ENCODE results near the gene IL1RAPL2.

IL1RAPL2 gene

DNA sequence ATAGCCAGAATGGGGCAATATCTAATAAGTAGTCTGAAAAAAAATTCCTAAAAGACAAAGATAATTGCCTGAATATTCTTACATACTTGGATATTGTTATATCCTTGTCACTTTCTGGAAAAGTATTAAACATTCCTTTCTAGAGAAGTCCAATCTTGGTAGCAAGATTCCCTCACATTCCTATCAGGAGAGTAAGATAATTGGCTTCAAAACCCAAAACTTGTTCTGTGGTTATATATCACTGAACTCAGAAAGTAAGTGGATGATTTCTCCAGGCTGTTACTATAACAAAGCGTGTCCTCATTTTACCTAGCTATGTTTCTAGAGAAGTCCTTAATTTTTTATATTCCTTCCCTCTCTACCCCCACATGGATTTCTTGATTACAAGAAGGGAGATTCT is 700.5 kb downstream of the IL1RAPL2 start:
- no peak for DNase-seq (ENCODE audit: low read depth, low spot score)

DNA sequence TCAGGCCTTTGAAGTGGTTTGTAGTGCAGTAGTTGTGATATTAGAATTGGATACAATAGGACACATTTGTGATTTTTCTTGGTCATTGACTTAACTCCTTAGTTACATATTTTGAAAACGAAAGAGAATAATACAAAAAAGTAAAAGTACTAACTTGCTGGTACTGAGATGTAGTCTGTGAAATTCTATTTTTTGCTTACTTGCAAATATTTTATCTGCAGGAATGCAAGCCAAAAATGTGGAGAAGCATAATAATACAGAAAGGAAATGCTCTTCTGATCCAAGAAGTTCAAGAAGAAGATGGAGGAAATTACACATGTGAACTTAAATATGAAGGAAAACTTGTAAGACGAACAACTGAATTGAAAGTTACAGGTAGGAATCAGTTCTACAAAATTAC is 701.2 kb downstream of the IL1RAPL2 start:
- no peak for DNase-seq (ENCODE audit: low read depth, low spot score)

DNA sequence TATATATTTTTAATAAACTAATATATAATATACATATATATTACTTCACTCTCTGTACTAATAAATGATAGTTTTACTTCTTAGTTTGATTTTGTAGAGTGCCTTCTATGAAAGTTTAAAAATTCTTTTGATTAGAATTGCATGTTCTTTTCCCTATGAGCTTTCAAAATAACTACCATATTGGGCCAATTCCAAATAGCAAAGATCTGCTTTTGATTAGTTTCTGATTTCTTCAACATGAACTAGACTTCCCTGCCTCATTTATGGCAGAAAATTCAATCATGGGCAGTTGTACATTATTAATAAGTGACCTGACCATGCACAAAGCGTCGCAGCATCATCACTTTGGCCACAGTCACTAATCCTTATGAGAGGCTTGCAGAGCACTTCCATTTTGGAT is 703.4 kb downstream of the IL1RAPL2 start:
- DNase-seq (ENCODE audit: low read depth, low spot score): no peak

DNA sequence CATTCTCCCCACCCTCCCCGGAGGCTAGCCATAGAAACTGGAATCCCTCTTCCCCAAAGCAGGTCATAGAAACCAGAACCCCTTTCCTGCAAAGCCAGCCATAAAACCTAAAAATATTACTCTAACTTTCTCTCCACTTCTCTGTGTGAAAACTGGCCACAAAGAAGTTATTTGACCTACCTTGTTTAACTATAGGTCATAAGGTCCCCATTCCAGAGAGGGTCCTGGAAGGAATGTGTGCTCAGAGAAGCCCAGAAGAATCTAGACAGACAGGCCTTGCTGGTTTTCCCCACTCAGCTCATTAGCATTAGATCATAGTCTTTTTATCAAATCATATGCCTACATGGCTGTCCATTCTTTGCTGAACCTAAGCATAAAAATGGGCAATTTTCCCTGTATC is 707.3 kb downstream of the IL1RAPL2 start:
- DNase-seq (ENCODE audit: low read depth, low spot score): no peak

DNA sequence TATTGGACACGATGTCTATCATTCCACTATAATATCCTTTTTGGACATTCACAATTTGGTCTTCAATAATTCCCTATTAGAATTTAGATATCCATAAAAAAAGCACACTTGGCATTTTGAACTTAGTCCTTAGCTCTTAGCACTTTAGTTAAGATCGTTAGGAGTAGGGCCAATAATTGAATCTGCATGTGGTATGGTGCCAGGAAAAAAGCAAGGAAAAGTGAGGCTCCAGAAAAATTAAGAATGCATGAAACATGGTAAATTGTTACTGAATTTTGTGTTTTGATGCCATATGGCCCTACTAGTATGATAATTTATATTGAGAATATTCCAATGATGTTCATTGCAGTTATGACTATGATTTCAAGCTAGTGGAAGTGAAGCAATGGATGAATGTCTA is 708.1 kb downstream of the IL1RAPL2 start:
- DNase-seq (ENCODE audit: low read depth, low spot score): no peak

DNA sequence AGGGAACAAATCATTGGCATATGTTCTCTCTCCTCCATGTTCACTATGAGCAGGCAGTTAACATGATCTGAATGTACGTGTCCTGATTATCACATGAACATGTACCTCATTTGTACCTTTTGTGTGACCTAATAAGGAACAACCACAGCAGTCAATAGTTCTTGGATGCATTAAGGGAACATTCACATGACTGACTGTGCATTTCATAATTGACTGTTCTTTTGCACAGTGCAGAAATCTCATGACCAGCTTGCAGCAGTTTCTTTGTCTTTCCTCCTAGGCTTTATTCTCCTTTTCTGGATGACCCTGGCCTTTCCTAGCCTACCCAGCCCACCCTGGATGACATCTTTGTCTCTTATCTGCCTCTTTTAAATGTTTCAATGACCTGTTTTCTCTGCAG is 711.1 kb downstream of the IL1RAPL2 start:
- no peak for DNase-seq (ENCODE audit: low read depth, low spot score)

DNA sequence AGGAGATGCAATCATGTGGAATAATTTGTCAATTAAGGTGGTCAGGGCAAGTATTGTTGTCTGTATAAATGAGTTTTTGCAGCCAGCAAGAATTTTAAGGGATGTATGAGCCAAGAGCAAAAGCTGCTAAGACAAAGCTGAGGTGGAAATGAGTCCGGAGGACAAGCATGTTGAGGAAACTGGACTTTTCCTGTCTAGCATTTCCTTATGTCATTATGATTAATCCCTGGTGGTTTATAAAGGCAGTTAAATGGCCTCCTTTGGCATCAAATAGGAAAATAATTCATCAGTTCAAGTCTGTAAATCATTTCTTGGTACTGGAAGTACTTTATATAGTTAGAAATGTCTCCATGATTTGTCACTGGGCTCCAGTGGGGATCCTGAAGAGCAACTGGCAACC is 716.1 kb downstream of the IL1RAPL2 start:
- no peak for DNase-seq (ENCODE audit: low read depth, low spot score)

DNA sequence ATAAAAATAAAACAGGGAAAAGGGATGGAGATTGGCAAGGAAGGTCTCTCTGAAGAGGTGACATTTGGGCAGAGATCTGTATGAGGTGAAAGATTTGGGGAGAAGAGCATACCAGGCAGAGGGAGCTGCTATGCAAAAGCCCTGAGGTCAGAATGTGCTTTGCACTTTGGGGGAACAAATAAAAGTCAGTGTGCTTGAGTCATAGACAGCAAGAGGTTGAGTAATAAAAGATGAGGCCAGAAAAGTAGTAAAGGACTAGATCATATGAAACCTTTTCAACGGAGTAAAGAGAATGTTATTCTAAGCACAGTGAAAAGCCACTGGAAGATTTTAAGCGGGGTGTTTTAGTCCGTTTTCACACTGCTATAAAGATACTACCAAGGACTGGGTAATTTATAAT is 731.0 kb downstream of the IL1RAPL2 start:
- no peak for DNase-seq (ENCODE audit: low read depth, low spot score)

DNA sequence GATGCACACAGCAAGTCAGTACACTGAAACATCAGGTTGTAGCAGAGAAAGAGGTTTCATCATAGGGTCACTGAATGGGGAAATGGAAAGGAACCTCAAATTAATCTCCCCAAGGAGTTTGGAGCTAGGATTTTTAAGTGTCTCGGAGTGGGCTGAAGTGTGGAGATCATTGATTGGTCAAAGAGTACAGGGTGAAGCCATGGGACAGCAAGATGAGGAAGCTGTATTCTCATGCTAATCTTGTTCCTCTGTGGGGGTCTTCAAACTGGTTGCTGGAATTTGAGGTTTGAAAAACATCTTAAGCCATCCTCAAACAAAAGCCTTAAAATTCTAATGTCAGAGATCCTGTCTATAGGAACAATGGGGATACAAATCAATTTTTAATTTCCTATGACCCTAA is 733.3 kb downstream of the IL1RAPL2 start:
- DNase-seq (ENCODE audit: low read depth, low spot score): no peak

DNA sequence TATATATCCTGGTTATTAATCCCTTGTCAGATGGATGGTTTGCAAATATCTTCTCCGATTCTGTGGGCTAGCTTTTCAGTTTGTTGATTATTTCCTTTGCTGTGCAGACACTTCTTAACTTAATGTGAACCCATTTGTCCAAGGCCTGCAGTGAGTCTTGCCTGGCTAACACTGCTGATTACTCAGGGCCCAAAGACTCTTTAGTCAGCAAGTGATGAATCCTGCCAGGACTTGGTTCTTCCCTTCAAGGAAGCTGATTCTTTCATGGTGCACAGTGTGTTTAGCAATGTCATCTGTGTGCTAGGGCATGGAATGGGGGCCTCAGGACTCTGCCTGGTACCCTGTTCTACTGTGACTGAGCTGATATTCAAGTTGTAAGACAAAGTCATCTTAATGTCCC is 736.2 kb downstream of the IL1RAPL2 start:
- DNase-seq (ENCODE audit: low read depth, low spot score): no peak

DNA sequence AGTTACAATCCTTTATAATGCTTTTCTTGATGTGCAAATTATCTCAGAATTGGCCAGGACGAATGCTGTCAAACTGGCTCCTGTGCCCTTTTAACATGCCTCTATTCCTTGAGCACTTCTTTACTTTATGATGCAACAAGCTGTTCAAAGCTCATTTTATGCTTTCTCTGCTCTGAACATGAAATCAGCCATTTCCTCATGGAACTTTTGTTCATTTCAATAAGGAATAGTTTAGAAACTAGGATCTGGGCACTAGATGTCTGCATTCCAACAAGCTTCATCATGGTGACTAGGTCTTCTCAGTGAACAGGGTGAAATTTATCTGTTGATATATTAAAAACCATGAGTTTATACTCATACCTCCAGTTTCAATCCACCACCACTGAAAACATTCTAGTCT is 741.8 kb downstream of the IL1RAPL2 start:
- DNase-seq (ENCODE audit: low read depth, low spot score): no peak

DNA sequence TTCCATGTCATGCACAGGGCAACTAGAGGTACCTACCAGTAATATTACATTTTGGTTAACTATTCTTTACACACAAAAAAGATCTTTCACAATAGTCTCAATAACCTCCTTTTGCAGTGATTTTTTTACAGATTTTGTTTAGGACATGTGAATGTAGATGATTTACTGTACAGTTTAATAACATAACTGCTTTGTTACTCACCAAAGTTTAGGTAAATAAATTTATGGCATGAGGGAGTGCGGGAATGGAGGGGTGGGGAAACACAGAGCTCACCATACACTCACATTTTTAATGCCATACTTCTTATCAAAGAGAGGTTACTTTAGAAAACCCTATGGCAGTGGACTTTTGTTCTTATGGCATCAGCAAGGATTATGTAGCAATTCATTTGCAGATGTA is 747.6 kb downstream of the IL1RAPL2 start:
- DNase-seq (ENCODE audit: low read depth, low spot score): no peak

DNA sequence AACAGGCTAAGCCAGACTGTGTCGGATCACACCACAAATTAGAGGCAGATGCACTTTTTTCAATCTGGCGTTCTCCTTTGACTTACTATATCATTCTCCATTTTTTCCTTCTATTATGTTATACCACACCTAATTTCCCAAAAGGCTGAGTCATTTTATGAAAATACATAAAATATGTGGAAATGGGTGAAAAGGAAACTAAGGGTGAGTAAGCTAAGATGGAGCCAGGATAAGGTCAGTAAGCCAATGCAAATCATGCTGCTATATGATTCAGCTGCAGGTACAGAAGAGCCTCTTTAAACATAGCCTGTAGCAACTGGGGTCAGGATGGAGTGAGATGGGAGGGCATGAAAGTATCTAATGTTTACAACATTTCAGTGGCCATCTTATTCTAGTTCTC is 748.5 kb downstream of the IL1RAPL2 start:
- DNase-seq (ENCODE audit: low read depth, low spot score): no peak

DNA sequence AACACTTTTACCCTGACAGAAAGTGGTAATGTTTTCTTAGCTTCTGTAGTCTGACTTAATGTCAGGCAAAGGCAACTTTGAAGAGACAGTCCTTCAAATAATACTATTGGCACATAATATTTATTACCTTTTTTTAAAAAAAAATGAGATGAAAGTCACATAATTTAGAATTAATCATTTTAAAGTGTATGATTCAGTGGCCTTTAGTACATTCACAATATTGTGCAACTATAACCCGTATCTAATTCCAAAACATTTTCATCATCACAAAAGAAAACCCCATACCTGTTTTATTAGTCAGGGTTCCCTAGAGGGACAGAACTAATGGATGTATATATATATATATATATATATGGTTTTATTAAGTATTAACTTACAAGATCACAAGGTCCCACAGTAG is 749.2 kb downstream of the IL1RAPL2 start:
- DNase-seq (ENCODE audit: low read depth, low spot score): no peak

DNA sequence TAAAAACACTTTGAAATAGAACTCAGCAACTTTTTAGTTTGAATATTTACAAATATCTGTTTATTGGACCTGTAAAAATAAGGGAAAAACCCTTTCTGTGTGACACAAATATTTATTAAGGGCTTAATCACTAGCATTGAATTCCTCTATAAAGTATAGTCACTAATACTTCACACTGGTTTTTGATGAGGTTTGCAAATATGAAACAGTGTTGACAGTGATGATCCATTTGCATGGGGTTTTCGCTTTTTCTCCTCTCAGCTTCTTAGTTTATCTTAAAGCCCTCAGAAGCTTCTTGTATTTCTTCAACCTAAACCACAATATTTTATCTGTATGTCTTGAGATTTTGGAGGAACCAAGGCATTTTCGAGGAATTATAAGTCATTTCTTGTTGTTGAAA is 751.1 kb downstream of the IL1RAPL2 start:
- DNase-seq (ENCODE audit: low read depth, low spot score): no peak

DNA sequence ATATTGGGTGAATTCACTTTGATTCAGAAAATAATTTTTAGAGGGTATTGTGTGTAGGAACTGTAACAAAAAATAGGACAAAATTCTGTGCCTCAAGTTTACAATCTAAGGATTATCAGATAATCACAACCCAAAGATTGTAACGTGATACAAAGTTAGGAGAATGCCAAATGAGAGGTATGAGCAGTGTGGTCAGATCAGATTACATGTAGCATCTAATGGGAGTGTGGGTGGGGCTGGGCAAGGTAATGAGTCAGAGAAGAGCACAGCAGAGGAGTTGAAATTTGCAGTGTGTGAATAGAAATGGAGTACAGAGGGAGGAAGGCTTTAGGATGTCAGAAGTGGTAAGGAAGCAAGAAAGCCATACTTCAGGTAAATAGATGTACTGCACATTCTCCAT is 757.9 kb downstream of the IL1RAPL2 start:
- no peak for DNase-seq (ENCODE audit: low read depth, low spot score)

DNA sequence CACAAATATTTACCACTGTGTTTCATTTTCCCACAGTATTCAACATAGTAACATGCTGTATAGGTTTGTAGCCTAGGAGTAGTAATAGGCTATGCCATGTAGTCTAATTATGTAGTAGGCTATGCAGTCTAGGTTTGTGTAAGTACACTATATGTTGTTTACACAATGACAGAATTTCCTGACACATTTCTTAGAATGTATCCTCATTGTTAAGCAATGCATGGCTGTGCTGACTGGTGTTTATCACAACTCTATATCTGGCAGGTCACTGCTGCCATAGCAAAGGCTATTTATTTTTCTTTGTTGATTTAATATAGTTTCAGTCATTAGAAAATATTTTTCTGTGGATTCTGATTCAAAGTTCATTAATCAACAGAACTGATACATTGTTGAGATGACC is 762.8 kb downstream of the IL1RAPL2 start:
- no peak for DNase-seq (ENCODE audit: low read depth, low spot score)

DNA sequence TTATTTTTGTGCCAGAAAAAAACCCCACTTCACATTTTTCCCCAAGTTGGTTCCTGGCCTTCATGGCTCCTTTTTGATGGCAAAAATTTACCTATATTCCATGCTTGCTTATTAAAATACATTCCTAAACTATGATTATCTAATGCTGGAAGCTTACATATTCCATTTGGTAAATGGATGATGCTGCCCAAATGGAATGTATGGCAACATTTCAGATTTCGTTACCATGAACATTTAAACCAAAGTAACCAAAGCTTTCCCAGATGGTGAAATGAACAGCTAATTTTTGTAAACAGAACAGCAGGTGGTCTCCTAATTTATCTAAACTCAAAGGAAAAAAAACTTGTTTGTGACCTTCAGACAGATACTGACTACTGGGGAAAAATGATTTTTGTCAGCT is 765.2 kb downstream of the IL1RAPL2 start:
- DNase-seq (ENCODE audit: low read depth, low spot score): no peak

DNA sequence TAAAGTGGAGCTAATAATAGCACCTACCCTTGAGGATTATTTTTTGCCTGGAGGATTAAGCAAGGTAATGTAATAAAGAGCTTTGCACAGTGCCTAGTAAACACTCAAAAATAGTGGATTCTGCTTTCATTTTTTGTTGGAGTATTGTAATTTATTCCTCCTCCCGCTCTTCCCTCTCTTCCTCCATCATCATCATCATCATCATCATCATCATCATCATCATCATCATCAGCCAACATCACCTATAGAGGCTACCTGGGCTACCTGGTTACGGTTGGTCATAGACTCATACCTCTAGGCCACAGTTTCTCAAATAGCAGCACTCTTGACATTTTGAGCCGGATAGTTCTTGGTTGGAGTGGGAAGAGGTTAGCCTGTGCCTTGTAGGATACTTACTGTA is 781.4 kb downstream of the IL1RAPL2 start:
- no peak for DNase-seq (ENCODE audit: low read depth, low spot score)

DNA sequence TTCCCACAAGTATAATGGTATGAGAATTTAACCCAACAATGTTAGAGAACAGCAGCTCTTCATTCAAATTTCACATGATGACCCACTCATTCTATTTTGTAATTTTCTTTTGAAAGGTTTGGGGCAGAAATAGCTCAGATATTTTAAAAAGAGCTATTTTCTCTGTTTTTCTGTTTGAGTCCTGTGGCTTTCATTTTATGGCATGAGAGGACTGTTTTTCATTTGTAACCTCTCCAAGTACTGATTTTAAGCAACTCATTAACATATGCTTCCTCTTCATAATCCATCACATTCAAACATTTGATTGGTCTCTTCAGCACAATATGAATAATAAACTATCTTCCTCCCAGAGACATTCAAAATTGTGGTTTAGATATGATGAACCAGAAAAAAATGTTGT is 783.5 kb downstream of the IL1RAPL2 start:
- no peak for DNase-seq (ENCODE audit: low read depth, low spot score)

DNA sequence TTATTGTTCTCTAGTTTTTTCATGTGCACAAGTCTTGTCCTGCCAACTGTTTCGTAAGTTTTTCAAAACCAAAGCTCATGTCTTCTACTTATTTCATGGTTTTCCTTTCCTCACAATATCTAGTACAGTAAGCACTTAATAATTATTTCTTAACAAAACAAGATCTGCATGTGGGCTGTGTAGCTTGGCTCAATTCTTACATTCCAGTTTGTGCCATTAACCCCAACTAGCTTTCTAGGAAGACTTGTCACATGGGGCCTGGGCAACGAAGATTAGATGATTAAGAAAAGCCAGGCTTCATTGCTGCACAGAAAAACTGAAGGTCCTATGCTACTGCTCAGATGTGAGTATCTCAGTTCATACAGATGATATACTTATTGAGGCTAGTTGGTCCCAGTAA is 809.8 kb downstream of the IL1RAPL2 start:
- DNase-seq (ENCODE audit: low read depth, low spot score): no peak

DNA sequence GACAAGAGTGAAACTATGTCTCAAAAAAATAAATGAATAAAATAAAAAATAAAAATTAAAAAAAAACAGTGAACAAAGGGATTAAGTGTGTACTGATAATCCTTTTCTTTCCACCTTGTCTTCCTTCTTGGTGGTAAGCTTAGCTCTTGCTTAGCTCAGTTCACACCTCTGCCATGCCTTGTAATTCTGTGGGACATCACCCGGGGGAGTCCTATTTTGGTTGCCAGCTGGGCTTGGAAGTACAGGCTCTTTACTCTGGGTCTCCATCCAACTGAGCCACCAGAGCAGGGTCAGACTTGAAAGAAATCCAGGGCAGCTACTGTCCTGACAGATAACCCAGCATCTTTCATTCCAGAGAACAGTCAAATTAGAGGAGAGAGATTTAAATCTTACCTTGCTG is 858.7 kb downstream of the IL1RAPL2 start:
- no peak for DNase-seq (ENCODE audit: low read depth, low spot score)

DNA sequence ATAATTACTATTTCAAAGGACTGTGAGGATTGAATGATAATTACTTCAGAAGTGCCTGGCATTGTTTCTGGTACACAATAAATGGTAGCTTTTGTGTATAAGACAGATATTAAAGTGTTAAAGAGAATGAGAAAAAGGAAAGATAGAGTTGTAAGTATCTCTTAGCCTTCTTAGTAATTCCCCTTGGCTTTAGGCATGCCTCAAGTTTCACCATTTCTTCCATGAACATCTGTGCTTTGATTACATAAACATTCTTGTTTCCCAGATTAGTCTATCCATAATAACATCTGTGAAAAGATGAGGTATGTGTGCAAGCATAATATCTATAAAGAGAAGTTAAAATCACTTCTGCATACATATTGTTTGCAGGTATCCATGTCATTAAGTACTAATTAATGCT is 885.4 kb downstream of the IL1RAPL2 start:
- DNase-seq (ENCODE audit: low read depth, low spot score): no peak

DNA sequence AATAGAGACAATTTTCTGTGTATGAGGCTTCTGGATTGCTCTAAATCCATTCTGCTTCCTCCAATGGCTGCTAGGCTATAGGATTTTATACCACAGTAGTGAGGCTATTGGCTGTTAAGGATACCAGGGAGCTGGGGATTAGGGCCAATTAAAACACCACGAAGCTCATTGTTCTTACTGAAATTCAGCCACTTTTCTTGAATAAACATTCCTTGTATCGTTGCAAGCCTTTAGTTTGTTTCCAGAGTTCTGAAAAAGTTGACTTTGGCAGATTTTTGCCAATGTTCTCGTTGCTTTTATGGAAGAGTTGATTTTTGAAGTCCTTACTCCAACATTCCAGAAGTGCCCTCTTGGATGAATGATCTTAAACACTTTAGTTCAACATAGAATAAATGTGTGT is 892.8 kb downstream of the IL1RAPL2 start:
- DNase-seq (ENCODE audit: low read depth, low spot score): no peak

DNA sequence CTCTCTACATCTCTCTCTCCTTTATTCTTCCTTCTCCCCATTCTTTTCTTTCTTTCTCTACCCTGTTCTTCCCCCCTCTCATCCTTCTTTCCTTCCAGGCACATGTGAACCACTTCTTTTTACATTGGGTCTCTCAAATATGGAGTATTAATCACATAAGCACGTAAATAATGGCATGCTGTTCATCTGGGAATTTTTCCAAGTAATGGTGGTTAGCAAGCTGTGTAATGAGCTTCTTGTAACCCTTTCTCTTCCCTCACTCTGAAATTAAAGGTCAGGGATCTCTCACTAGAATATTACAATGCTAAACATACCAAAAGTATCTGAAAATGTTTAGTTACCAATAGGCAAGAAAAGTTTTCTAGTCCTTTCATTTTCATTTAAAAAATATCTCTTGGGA is 894.4 kb downstream of the IL1RAPL2 start:
- no peak for DNase-seq (ENCODE audit: low read depth, low spot score)

All from brain pericyte (primary cell).